Psoas muscle (tissue), 8 donors: ENCODE measurements around the gene EIPR1. TPM values are rescaled to one million over a fixed set of nuclear protein-coding genes. Genes with fewer than 3 reads are reported as not detected.

Experiments
- ATAC-seq, 4 donors: fragments of 200-7000 bp; cut with Tn5 transposase; one replicate each; pipeline ENCODE4 v1.9.1; 2020; ENCODE audit warnings: moderate library complexity in 3 of 4, mild to moderate bottlenecking in 2 of 4
- DNase-seq, 2 donors: peaks; one replicate each; pipeline ENCODE4 v3.0.0-alpha.2; 2020
- H3K27ac ChIP-seq: fragments of 200-600 bp; one replicate; pipeline ENCODE4 v1.8.0; 2022
- H3K27me3 ChIP-seq, 3 donors: fragments of 200-600 bp in 1 of 3; one replicate each; pipeline versions ENCODE4 v1.6.1 to v1.8.0; 2013 to 2022; ENCODE audit warnings: low read length in 2 of 3, mild to moderate bottlenecking in 2 of 3, moderate library complexity in 1 of 3; ENCODE audit not compliant: insufficient read depth in 3 of 3
- H3K36me3 ChIP-seq, 2 donors: fragments of 200-600 bp in 1 of 2; one replicate each; pipeline versions ENCODE4 v1.6.1 to v1.8.0; 2013 to 2022; ENCODE audit warnings: low read depth in 1 of 2, mild to moderate bottlenecking in 1 of 2, moderate library complexity in 1 of 2; ENCODE audit not compliant: insufficient read depth in 1 of 2
- H3K4me1 ChIP-seq: fragments of 200-600 bp; one replicate; pipeline ENCODE4 v1.8.0; 2022
- H3K4me3 ChIP-seq: fragments of 200-600 bp; one replicate; pipeline ENCODE4 v1.8.0; 2022; ENCODE audit warnings: mild to moderate bottlenecking
- H3K9me3 ChIP-seq: fragments of 200-600 bp; one replicate; pipeline ENCODE4 v1.8.0; 2022
- WGBS, 3 donors: extraction: QIAGEN DNeasy Blood & Tissue Kit; methylation state at CpG; one replicate each; pipeline versions ENCODE4 v1.1.6 to v1.1.7; 2013; 5-methylcytosine and 5-hydroxymethylcytosine counted together
- intact Hi-C, 2 donors: fragments of 100-400 bp; cut with DNase I; formaldehyde crosslinking; loops; one replicate each; pipeline versions ENCODE4 v1.11.0 to v1.14.2; 2022
- polyA plus RNA-seq, 3 donors: library from polyadenylated mRNA; stranded (reverse); fragments of 200-250 nt; gene quantifications; one replicate each; pipeline ENCODE4 v1.2.3, GENCODE V29; 2013
- total RNA-seq, 4 donors: library from RNA; stranded (reverse); fragmentation: NEBNext Ultra II Directional in 2 of 4; extraction: Animal tissue kit (Norgen Biotek cat#: 25700) in 2 of 4; gene quantifications; one replicate each; pipeline versions ENCODE4 v1.2.1 to v1.2.4, GENCODE V29; 2021 to 2023
- TF ChIP-seq, protein P1 (sequence below): fragments of 200-600 bp; IDR thresholded peaks from one replicate; pipeline ENCODE4 v1.8.0; 2022; ENCODE audit warnings: antibody characterized with exemption
- donor health status: healthy with polysubstance abuse.
- donor health status: DM: no; HTN: no; CAD: no; lungs with moderate emphysema.
- donor health status: Bipolar disorder and iron deficiency.
- donor health status: healthy.
- donor health status: DM: yes; HTN: yes; CAD: no.
- donor health status: DM: no; HTN: no; CAD: no.
- donor health status: DM: no; HTN: no; CAD: no.
- donor health status: DM: yes; HTN: yes; CAD: no.

Gene EIPR1
- total and polyA plus RNA-seq, 7 donors: 9.7 to 42.1 (median 12.5) TPM

DNA sequence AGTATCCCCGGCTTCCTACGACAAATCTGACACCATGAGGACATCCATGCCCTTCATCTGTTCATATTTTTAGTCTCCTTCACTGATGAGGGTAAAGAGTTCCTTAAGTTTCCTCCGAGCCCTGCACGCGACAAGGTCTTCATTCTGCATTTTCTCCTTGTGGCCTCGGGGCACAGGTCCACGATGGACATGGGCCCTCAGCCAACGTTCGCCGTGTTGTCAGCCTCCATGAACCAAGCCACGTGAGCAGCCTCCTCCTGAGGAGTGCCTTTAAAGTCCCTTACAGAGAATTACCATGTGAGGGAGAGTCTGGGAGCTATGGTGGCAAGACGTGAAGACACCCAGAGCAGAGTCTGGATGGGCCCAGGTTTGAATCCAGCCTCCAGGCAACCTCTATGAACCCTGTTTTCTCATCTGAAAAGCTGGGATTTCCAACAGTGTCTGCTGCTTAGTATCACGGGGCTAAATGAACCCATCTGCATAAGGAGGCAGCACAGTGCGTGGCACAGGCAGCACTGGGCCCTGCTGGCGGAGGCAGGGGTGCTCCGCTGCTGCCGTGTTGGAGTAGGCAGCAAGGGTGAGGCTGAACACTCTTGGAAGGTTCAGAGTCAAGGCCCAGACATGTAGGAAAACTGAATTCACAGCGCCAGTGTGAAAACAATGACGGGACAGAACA lies 54.1 kb downstream of the EIPR1 start:
- no peak for ATAC-seq
- intact Hi-C loops: no loop called here

DNA sequence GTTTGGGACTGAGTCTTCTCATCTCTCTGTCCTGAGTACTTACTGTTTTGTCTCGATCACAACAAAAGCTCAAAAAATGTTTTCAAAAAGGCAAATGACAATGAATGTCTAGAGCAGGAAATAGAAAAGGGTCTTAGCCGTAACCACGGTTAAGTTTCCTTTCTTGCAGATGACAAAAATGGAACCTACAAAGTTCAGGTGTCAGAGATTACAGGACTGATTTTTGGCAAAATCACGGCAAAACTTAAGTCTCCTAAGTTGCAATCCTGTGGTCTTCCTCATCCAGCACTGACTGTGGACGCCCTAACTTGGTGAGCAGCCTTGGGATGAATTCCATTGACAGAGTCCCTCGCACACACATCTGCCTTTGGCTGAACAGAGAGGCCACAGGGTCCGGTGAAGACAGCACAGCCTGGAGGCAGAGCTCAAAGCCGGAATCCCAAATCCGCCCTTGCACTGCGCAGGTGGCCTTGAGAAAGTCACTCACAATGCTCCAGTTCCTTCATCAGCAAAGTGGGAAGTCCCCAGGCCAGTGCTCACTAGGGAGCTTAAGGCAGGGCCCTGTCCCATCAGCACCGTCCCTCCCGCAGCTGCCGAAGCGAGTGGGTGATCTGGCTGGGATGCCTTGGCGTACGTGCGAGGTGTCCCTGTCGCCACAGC lies 55.2 kb downstream of the EIPR1 start:
- Histone ChIP-seq H3K36me3 (no peaks in the 10 kb centered on the region), H3K27ac (no peak overlapping the region), H3K9me3 (no peaks in the 10 kb centered on the region), H3K4me3 (no peak overlapping the region), H3K4me1 (no peaks in the 10 kb centered on the region), H3K27me3 (no peaks in the 10 kb centered on the region)
- TF ChIP-seq, protein P1, sequence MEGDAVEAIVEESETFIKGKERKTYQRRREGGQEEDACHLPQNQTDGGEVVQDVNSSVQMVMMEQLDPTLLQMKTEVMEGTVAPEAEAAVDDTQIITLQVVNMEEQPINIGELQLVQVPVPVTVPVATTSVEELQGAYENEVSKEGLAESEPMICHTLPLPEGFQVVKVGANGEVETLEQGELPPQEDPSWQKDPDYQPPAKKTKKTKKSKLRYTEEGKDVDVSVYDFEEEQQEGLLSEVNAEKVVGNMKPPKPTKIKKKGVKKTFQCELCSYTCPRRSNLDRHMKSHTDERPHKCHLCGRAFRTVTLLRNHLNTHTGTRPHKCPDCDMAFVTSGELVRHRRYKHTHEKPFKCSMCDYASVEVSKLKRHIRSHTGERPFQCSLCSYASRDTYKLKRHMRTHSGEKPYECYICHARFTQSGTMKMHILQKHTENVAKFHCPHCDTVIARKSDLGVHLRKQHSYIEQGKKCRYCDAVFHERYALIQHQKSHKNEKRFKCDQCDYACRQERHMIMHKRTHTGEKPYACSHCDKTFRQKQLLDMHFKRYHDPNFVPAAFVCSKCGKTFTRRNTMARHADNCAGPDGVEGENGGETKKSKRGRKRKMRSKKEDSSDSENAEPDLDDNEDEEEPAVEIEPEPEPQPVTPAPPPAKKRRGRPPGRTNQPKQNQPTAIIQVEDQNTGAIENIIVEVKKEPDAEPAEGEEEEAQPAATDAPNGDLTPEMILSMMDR: no peak
- 91 to 94% (median 94%) methylated on average over 18 of the region's 18 CpGs for WGBS, 3 donors
- DNase-seq (no peak), ATAC-seq (no peak)
- intact Hi-C loops: no loop called here

More for the DNA sequence above, 54.1 kb downstream of the EIPR1 start:
- Histone ChIP-seq H3K9me3 (no peaks in the 10 kb centered on the region), H3K27me3 (no peaks in the 10 kb centered on the region), H3K36me3 (no peaks in the 10 kb centered on the region), H3K4me1 (no peaks in the 10 kb centered on the region), H3K27ac (no peak overlapping the region), H3K4me3 (no peak overlapping the region)
- DNase-seq: no peak
- 90 to 92% (median 90%) methylated on average over 19 of the region's 19 CpGs for WGBS, 3 donors
- TF ChIP-seq, protein P1: no peak

DNA sequence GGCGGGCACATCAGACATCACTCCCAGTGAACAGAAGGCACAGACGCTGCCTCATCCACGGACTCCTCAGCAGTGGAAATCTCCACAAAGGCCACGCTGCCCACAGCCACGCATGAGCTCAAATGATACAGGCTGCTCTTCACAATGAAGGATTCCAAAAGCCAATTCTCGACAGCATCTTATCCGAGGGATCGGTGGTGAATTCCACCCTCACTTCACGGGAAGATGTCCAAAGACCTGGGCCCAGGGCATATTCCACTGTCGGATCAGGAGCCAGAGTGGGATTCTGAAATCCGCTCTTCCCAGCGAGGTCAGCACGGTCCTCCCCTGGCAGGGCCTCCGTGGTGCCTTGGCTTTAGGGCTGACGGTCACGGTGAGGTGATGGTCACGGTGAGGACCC lies 55.8 kb downstream of the EIPR1 start:
- WGBS, 3 donors: 86 to 92% (median 91%) methylated on average over 17 of the region's 17 CpGs
- ATAC-seq (no peak), DNase-seq (no peak)

DNA sequence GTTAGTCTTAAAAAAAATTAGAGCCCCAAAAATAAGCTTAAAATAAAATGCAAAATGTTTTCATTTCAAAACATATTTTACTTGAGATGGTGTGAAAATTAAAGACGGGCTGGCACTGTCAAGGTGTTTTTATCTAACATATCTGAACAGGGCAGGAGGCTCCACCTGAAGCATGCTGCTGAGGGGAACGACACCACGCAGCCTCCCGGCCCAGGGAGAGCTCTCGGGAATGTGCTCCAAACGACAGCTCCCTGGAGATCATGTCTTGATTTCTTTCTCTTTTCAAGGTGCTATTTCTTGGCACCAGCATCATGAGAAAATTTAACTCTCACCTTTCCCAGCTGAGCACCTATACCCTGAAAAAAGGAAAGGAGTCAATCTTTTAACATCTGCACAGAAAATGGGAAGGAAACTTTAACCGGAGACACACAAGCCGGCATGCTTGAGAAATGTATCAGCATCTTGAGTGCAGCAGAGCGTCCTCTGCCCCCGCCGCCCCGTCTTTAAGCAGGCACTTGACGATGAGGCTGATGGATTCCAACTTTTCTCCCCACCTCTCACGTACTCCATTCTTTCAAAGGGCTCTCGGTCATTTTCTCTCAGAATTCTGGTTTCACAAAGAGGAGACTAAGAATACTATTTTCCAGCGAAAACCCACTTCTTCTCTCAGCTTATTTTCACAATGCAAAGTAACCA lies 56.6 kb downstream of the EIPR1 start:
- no peak for DNase-seq
- Histone ChIP-seq H3K9me3 (no peaks in the 10 kb centered on the region), H3K27me3 (no peaks in the 10 kb centered on the region), H3K36me3 (no peaks in the 10 kb centered on the region), H3K27ac (no peak overlapping the region), H3K4me1 (no peaks in the 10 kb centered on the region), H3K4me3 (no peak overlapping the region)
- intact Hi-C loops: no loop called here
- TF ChIP-seq, protein P1: no peak
- WGBS, 3 donors: 73 to 81% (median 75%) methylated on average over 16 of the region's 16 CpGs
- no peak for ATAC-seq

More for the DNA sequence above, 55.8 kb downstream of the EIPR1 start:
- H3K27ac ChIP-seq: no peak overlapping the region
- no peaks in the 10 kb centered on the region for H3K27me3 ChIP-seq
- intact Hi-C loops: no loop called here
- H3K4me1 ChIP-seq: no peaks in the 10 kb centered on the region
- H3K9me3 ChIP-seq: no peaks in the 10 kb centered on the region
- no peak overlapping the region for H3K4me3 ChIP-seq
- no peaks in the 10 kb centered on the region for H3K36me3 ChIP-seq
- TF ChIP-seq, protein P1: no peak
